Gastroesophageal sphincter (tissue), 4 donors: Measurements from ENCODE around the gene PPARGC1A. TPM values are rescaled to one million over a fixed set of nuclear protein-coding genes. Genes with fewer than 3 reads are reported as not detected.
A peak's percentile ranks its signal among the peaks of the same experiment; 100 is the strongest.

ENCODE experiments used
- ATAC-seq: fragments of 150-250 bp; one replicate; pipeline ENCODE4 v1.9.1; 2016; ENCODE audit warnings: mild to moderate bottlenecking, moderate library complexity
- H3K27ac ChIP-seq, 4 donors: fragments of 200-600 bp; sonication (generic) in 3 of 4; 1 replicate in 3 of 4; 2 replicates in 1 of 4; pipeline ENCODE4 v1.5.1; 2016 to 2019
- H3K27me3 ChIP-seq: fragments of 200-600 bp; sonication (generic); one replicate; pipeline ENCODE4 v1.5.1; 2019
- H3K36me3 ChIP-seq, 2 donors: fragments of 200-600 bp; sonication (generic); one replicate each; pipeline ENCODE4 v1.5.1; 2019; ENCODE audit warnings: control low read depth in 1 of 2
- H3K4me1 ChIP-seq, 3 donors: fragments of 200-600 bp; sonication (generic); 1 replicate in 2 of 3; 2 replicates in 1 of 3; pipeline ENCODE4 v1.5.1; 2016 to 2019; ENCODE audit warnings: control low read depth in 2 of 3
- H3K4me3 ChIP-seq, 2 donors: fragments of 200-600 bp; sonication (generic); one replicate each; pipeline ENCODE4 v1.5.1; 2019; ENCODE audit warnings: mild to moderate bottlenecking in 1 of 2, moderate library complexity in 1 of 2
- H3K9me3 ChIP-seq, 3 donors: fragments of 200-600 bp; sonication (generic); one replicate each; pipeline ENCODE4 v1.5.1; 2017 to 2019; ENCODE audit warnings: control low read depth in 2 of 3
- CTCF ChIP-seq, 4 experiments: fragments of 200-600 bp in 2 of 4; fragments of 450-650 bp in 2 of 4; sonication (generic) in 1 of 4; IDR thresholded peaks; one replicate each; pipeline ENCODE4 v1.5.1; 2017 to 2019; ENCODE audit warnings: antibody characterized with exemption in 4 of 4, mild to moderate bottlenecking in 2 of 4, moderate library complexity in 2 of 4
- EP300 ChIP-seq: sonication (generic); formaldehyde crosslinking; IDR thresholded peaks from one replicate; pipeline ENCODE4 v1.6.1; 2017; ENCODE audit warnings: antibody characterized with exemption, mild to moderate bottlenecking
- POLR2A ChIP-seq, 2 donors: fragments of 450-650 bp; IDR thresholded peaks; one replicate each; pipeline ENCODE4 v1.6.1; 2017; ENCODE audit warnings: antibody characterized with exemption in 2 of 2, mild to moderate bottlenecking in 2 of 2, moderate library complexity in 1 of 2
- POLR2AphosphoS5 ChIP-seq: sonication (generic); formaldehyde crosslinking; IDR thresholded peaks from one replicate; pipeline ENCODE4 v1.6.1; 2017; ENCODE audit warnings: antibody characterized with exemption
- WGBS, 2 donors: methylation state at CpG; one replicate each; pipeline ENCODE4 v1.1.5; 2018; ENCODE audit warnings: low coverage in 1 of 2; 5-methylcytosine and 5-hydroxymethylcytosine counted together
- total RNA-seq, 4 donors: library from RNA; depleted of rRNA; stranded (reverse); fragments of >200 nt; gene quantifications; one replicate each; pipeline ENCODE4 v1.1.0, GENCODE V29; 2016

The PPARGC1A gene
- total RNA-seq, 4 donors from 2014 or later = 5.8 to 43.7 (median 18.3) TPM

GRCh38 chr4:23934223-23934622 is 44.4 kb upstream of the PPARGC1A start:
- peaks cover 4 to 63% (median 18%) of the 10 kb centered on the region in 3 donors for H3K4me1 ChIP-seq
- peak overlapping the region; percentile 57 to 75 (median 63) for H3K27ac ChIP-seq
- TF ChIP-seq EP300 (no peak), CTCF (IDR thresholded peaks at IDR 0.05) (no peak), POLR2AphosphoS5 (no peak), POLR2A (IDR thresholded peaks at IDR 0.05) (no peak)
- no peaks in the 10 kb centered on the region for H3K36me3 ChIP-seq
- 85 to 98% methylated on average over 2 to 4 of the region's 4 CpGs for WGBS, 2 donors
- no peak for ATAC-seq
- H3K4me3 ChIP-seq = no peak overlapping the region
- no peaks in the 10 kb centered on the region for H3K9me3 ChIP-seq
- H3K27me3 ChIP-seq = no peaks in the 10 kb centered on the region

GRCh38 chr4:23932901-23933308 is 43.1 kb upstream of the PPARGC1A start:
- Histone ChIP-seq H3K4me3 (no peak overlapping the region), H3K4me1 (peaks cover 4 to 63% (median 18%) of the 10 kb centered on the region in 3 donors), H3K27me3 (no peaks in the 10 kb centered on the region), H3K36me3 (no peaks in the 10 kb centered on the region), H3K27ac (peak overlapping the region; percentile 47 to 75 (median 60)), H3K9me3 (no peaks in the 10 kb centered on the region)
- 43 to 44% methylated on average over 3 to 6 of the region's 6 CpGs for WGBS, 2 donors
- ATAC-seq = no peak
- TF ChIP-seq CTCF (IDR thresholded peaks at IDR 0.05) (peak in 1 of 4 experiments; percentile 49), EP300 (no peak), POLR2A (IDR thresholded peaks at IDR 0.05) (no peak)

- no peak for ATAC-seq
- H3K4me1 ChIP-seq = peaks cover 4 to 63% (median 18%) of the 10 kb centered on the region in 3 donors
- H3K27me3 ChIP-seq = no peaks in the 10 kb centered on the region
- H3K36me3 ChIP-seq = no peaks in the 10 kb centered on the region
- TF ChIP-seq POLR2A (IDR thresholded peaks at IDR 0.05) (no peak), EP300 (no peak), CTCF (IDR thresholded peaks at IDR 0.05) (no peak), POLR2AphosphoS5 (no peak)
- peak overlapping the region in 3 of 4 donors; percentile 47 to 75 (median 57) for H3K27ac ChIP-seq
- H3K4me3 ChIP-seq = no peak overlapping the region
- H3K9me3 ChIP-seq = no peaks in the 10 kb centered on the region
- 40 to 61% methylated on average over 1 to 4 of the region's 4 CpGs for WGBS, 2 donors
These were observed 42.3 kb upstream of the PPARGC1A start for GRCh38 chr4:23932186-23932585.

GRCh38 chr4:23931489-23931830 is 41.6 kb upstream of the PPARGC1A start:
- no peaks in the 10 kb centered on the region for H3K36me3 ChIP-seq
- H3K27ac ChIP-seq = peak overlapping the region in 2 of 4 donors; percentile 57 to 75
- no peaks in the 10 kb centered on the region for H3K9me3 ChIP-seq
- no peaks in the 10 kb centered on the region for H3K27me3 ChIP-seq
- no peak for TF ChIP-seq EP300
- no peak for TF ChIP-seq POLR2AphosphoS5
- TF ChIP-seq POLR2A (IDR thresholded peaks at IDR 0.05) = no peak
- TF ChIP-seq CTCF (IDR thresholded peaks at IDR 0.05) = no peak
- H3K4me3 ChIP-seq = no peak overlapping the region
- WGBS, 2 donors = 29 to 44% methylated on average over 2 of the region's 2 CpGs
- peak; percentile 32 for ATAC-seq
- peaks cover 4 to 58% (median 18%) of the 10 kb centered on the region in 3 donors for H3K4me1 ChIP-seq

- H3K4me3 ChIP-seq = no peak overlapping the region
- peaks cover 4 to 58% (median 18%) of the 10 kb centered on the region in 3 donors for H3K4me1 ChIP-seq
- 75 to 86% methylated on average over 2 to 5 of the region's 10 CpGs for WGBS, 2 donors
- TF ChIP-seq EP300 (no peak), POLR2AphosphoS5 (no peak), CTCF (IDR thresholded peaks at IDR 0.05) (no peak), POLR2A (IDR thresholded peaks at IDR 0.05) (no peak)
- no peaks in the 10 kb centered on the region for H3K27me3 ChIP-seq
- no peaks in the 10 kb centered on the region for H3K9me3 ChIP-seq
- peak overlapping the region in 2 of 4 donors; percentile 57 to 75 for H3K27ac ChIP-seq
- ATAC-seq = peak; percentile 44
- H3K36me3 ChIP-seq = no peaks in the 10 kb centered on the region
These were observed 41.1 kb upstream of the PPARGC1A start for GRCh38 chr4:23930750-23931488.
